SK-N-SH (cell line): ENCODE results near the gene GIT2. TPM values are rescaled to one million over a fixed set of nuclear protein-coding genes. Genes with fewer than 3 reads are reported as not detected.

ENCODE experiments used
- CTCF ChIA-PET: fragments of 300-600, 350-600 bp; formaldehyde crosslinking; extraction: SDS; loops from one replicate; lab custom pipeline; 2021; lab: Yijun Ruan, JAX
- POLR2A ChIA-PET: fragments of 350-600 bp; sonication (Branson Sonifier 250); formaldehyde crosslinking; extraction: SDS; loops from one replicate; lab custom pipeline; 2020; ENCODE audit warnings: antibody characterized with exemption, inconsistent platforms; lab: Yijun Ruan, JAX
- DNase-seq: peaks from one replicate; pipeline ENCODE4 v3.0.0; 2012
- H2AFZ ChIP-seq: fragments of 200-600 bp; sonication (generic); 2 replicates; pipeline ENCODE4 v1.8.1; 2016; ENCODE audit warnings: antibody characterized with exemption, mild to moderate bottlenecking, low read depth
- H3F3A ChIP-seq: fragments of 200-600 bp; sonication (generic); replicated peaks from 2 replicates; pipeline ENCODE3; 2016; ENCODE audit warnings: antibody characterized with exemption, mild to moderate bottlenecking; ENCODE audit not compliant: insufficient read depth
- H3K27ac ChIP-seq, 2 experiments: fragments of 200-500 bp in 1 of 2; fragments of 200-600 bp in 1 of 2; sonication (Bioruptor generic) in 1 of 2; sonication (generic), shearing (Covaris generic) in 1 of 2; 2 replicates each; pipeline versions ENCODE4 v1.5.1 to v1.6.1; 2014 to 2016; ENCODE audit warnings: low read depth in 2 of 2, inconsistent platforms in 1 of 2, low read length in 1 of 2, mild to moderate bottlenecking in 1 of 2, mixed read lengths in 1 of 2
- H3K27me3 ChIP-seq: fragments of 200-600 bp; sonication (generic), shearing (Covaris generic); 2 replicates; pipeline ENCODE4 v1.6.1; 2016; ENCODE audit warnings: mixed run types; ENCODE audit not compliant: insufficient read depth
- H3K36me3 ChIP-seq, 2 experiments: fragments of 200-500 bp in 1 of 2; fragments of 200-600 bp in 1 of 2; sonication (Bioruptor generic) in 1 of 2; sonication (generic) in 1 of 2; replicated peaks in 1 of 2; 2 replicates each; pipeline versions ENCODE3 to v1.5.1; 2014 to 2016; ENCODE audit warnings: low read length in 1 of 2, mild to moderate bottlenecking in 1 of 2; ENCODE audit not compliant: insufficient read depth in 2 of 2, control insufficient read depth in 1 of 2
- H3K4me1 ChIP-seq, 2 experiments: fragments of 200-500 bp in 1 of 2; fragments of 200-600 bp in 1 of 2; sonication (Bioruptor generic) in 1 of 2; sonication (generic), shearing (Covaris generic) in 1 of 2; 2 replicates each; pipeline versions ENCODE4 v1.5.1 to v1.6.1; 2014 to 2016; ENCODE audit warnings: low read depth in 1 of 2, low read length in 1 of 2, mixed run types in 1 of 2; ENCODE audit not compliant: insufficient read depth in 2 of 2, control insufficient read depth in 1 of 2
- H3K4me2 ChIP-seq: fragments of 200-600 bp; sonication (generic), shearing (Covaris generic); 2 replicates; pipeline ENCODE4 v1.6.1; 2017; ENCODE audit warnings: mixed run types
- H3K4me3 ChIP-seq, 2 experiments: fragments of 200-500 bp in 1 of 2; fragments of 200-600 bp in 1 of 2; sonication (Bioruptor generic) in 1 of 2; sonication (generic), shearing (Covaris generic) in 1 of 2; 2 replicates each; pipeline versions ENCODE4 v1.5.1 to v1.8.1; 2014 to 2016; ENCODE audit warnings: low read depth in 2 of 2, inconsistent platforms in 1 of 2, low read length in 1 of 2, mild to moderate bottlenecking in 1 of 2, mixed read lengths in 1 of 2, moderate library complexity in 1 of 2
- H3K79me2 ChIP-seq: fragments of 200-600 bp; sonication (generic); 2 replicates; pipeline ENCODE4 v1.8.1; 2017; ENCODE audit warnings: mild to moderate bottlenecking; ENCODE audit not compliant: insufficient read depth
- H3K9ac ChIP-seq: fragments of 200-600 bp; sonication (generic); 2 replicates; pipeline ENCODE4 v1.6.1; 2017; ENCODE audit warnings: mixed run types
- H3K9me2 ChIP-seq: fragments of 200-600 bp; sonication (generic); 2 replicates; pipeline ENCODE4 v1.6.1; 2017; ENCODE audit warnings: mixed run types
- H3K9me3 ChIP-seq: fragments of 200-600 bp; sonication (generic); 2 replicates; pipeline ENCODE4 v1.6.1; 2017; ENCODE audit warnings: mixed run types, mild to moderate bottlenecking, moderate library complexity
- H4K20me1 ChIP-seq: fragments of 200-600 bp; sonication (generic); 2 replicates; pipeline ENCODE4 v1.6.1; 2017; ENCODE audit warnings: mild to moderate bottlenecking, mixed run types; ENCODE audit not compliant: insufficient read depth
- CHD2 ChIP-seq: fragments of 150-350 bp; IDR thresholded peaks from 2 replicates; pipeline ENCODE4 v1.6.1; 2018; ENCODE audit warnings: low read length; ENCODE audit not compliant: partially characterized antibody
- CTCF ChIP-seq: fragments of 200-600 bp; sonication (generic); IDR thresholded peaks from 2 replicates; pipeline ENCODE4 v1.6.1; 2017; ENCODE audit warnings: antibody characterized with exemption, mild to moderate bottlenecking, moderate library complexity
- FOXM1 ChIP-seq: IDR thresholded peaks from 2 replicates; pipeline ENCODE4 v1.4.0; 2012; ENCODE audit warnings: low read depth, mild to moderate bottlenecking
- GABPA ChIP-seq: IDR thresholded peaks from 2 replicates; pipeline ENCODE4 v1.4.0; 2012; ENCODE audit warnings: low read depth, mild to moderate bottlenecking
- GATA2 ChIP-seq: sonication (generic); formaldehyde crosslinking; IDR thresholded peaks from 2 replicates; pipeline ENCODE4 v1.5.0; 2020; ENCODE audit warnings: mild to moderate bottlenecking, missing genetic modification reagents
- MEF2A ChIP-seq: IDR thresholded peaks from 2 replicates; pipeline ENCODE4 v1.4.0; 2012; ENCODE audit warnings: low read depth, borderline replicate concordance
- NFIC ChIP-seq: IDR thresholded peaks from 2 replicates; pipeline ENCODE4 v1.4.0; 2012; ENCODE audit warnings: borderline replicate concordance
- NRF1 ChIP-seq: IDR thresholded peaks from 2 replicates; pipeline ENCODE4 v1.6.1; 2012; ENCODE audit warnings: low read depth, mild to moderate bottlenecking, low read length
- RAD21 ChIP-seq: IDR thresholded peaks from 2 replicates; pipeline ENCODE4 v1.6.1; 2012; ENCODE audit warnings: mild to moderate bottlenecking, low read length
- SMC3 ChIP-seq: IDR thresholded peaks from 2 replicates; pipeline ENCODE4 v1.6.1; 2012; ENCODE audit warnings: low read depth, low read length, improper control_type of control experiment
- TCF12 ChIP-seq: IDR thresholded peaks from 2 replicates; pipeline ENCODE4 v1.4.0; 2012
- TEAD4 ChIP-seq: IDR thresholded peaks from 2 replicates; pipeline ENCODE4 v1.4.0; 2012; ENCODE audit warnings: mild to moderate bottlenecking, borderline replicate concordance; ENCODE audit not compliant: insufficient read depth
- USF1 ChIP-seq: IDR thresholded peaks from 2 replicates; pipeline ENCODE4 v1.4.0; 2012; ENCODE audit warnings: low read depth, borderline replicate concordance
- WGBS: methylation state at CpG from one replicate; pipeline ENCODE4 v1.1.6; 2017; ENCODE audit warnings: low lambda C conversion rate; 5-methylcytosine and 5-hydroxymethylcytosine counted together
- polyA plus RNA-seq, 3 experiments: library from polyadenylated mRNA; depleted of rRNA; stranded (reverse); fragments of >200 nt; gene quantifications; 2 replicates each; pipeline ENCODE4 v1.2.3, GENCODE V29; 2012

The GIT2 gene
- polyA plus RNA-seq, 1 of the 3 experiments (the other 2 are of a cell fraction): 21.2 TPM

- Histone ChIP-seq H3K4me3 (no peak overlapping the region), H3K27me3 (no peaks in the 10 kb centered on the region), H3K36me3 (peaks cover 19 to 33% of the 10 kb centered on the region in 2 experiments), H4K20me1 (no peaks in the 10 kb centered on the region), H3K9me3 (no peaks in the 10 kb centered on the region), H3F3A (no peaks in the 10 kb centered on the region), H3K27ac (no peak overlapping the region), H3K4me1 (no peaks in the 10 kb centered on the region), H2AFZ (no peak overlapping the region), H3K4me2 (no peak overlapping the region), H3K9me2 (no peaks in the 10 kb centered on the region), H3K79me2 (no peaks in the 10 kb centered on the region), H3K9ac (no peak overlapping the region)
- CTCF ChIA-PET: interaction anchor here (0.7 to 6.1 kb wide), 9 partner anchors 8 to 76 kb away, joined by 3 to 43 read pairs (median 3); no protein-coding TSS in a partner anchor
- DNase-seq: no peak
- no peak for TF ChIP-seq GABPA
- no peak for TF ChIP-seq NFIC
- POLR2A ChIA-PET: interaction anchor here (0.7 kb wide), 1 partner anchor 16 kb away, joined by 3 read pairs; no protein-coding TSS in a partner anchor
- WGBS: 91% methylated on average over 11 of the region's 12 CpGs
These were observed 68.0 kb downstream of the GIT2 start for GRCh38 chr12:109928058-109928656.

GRCh38 chr12:109927622-109928021 is 68.5 kb downstream of the GIT2 start:
- Histone ChIP-seq H3K9me2 (no peaks in the 10 kb centered on the region), H3F3A (no peaks in the 10 kb centered on the region), H3K27ac (no peak overlapping the region), H3K79me2 (no peaks in the 10 kb centered on the region), H3K4me3 (no peak overlapping the region; a peak in 1 of 4 replicates), H3K9me3 (no peaks in the 10 kb centered on the region), H3K4me1 (no peaks in the 10 kb centered on the region), H3K36me3 (peaks cover 15 to 27% of the 10 kb centered on the region in 2 experiments), H3K4me2 (no peak overlapping the region)
- 59% methylated on average over 8 of the region's 8 CpGs for WGBS
- DNase-seq: peak; percentile 75
- ChIA-PET POLR2A (no interaction called here), CTCF (interaction anchor here (0.7 to 6.1 kb wide), 9 partner anchors 8 to 75 kb away, joined by 3 to 43 read pairs (median 3); no protein-coding TSS in a partner anchor)
- TF ChIP-seq RAD21: peak; percentile 61
- TF ChIP-seq CHD2: no peak
- TF ChIP-seq USF1: no peak
- no peak for TF ChIP-seq TEAD4
- no peak for TF ChIP-seq FOXM1
- no peak for TF ChIP-seq NRF1
- peak; percentile 59 for TF ChIP-seq SMC3
- TF ChIP-seq GATA2: no peak
- TF ChIP-seq MEF2A: no peak
- peak; percentile 71 for TF ChIP-seq CTCF
- TF ChIP-seq TCF12: no peak
- TF ChIP-seq, all 33 proteins: peak for 3
- H4K20me1 ChIP-seq: no peaks in the 10 kb centered on the region
- H3K27me3 ChIP-seq: no peaks in the 10 kb centered on the region
- no peak overlapping the region for H2AFZ ChIP-seq
- H3K9ac ChIP-seq: no peak overlapping the region
